Kasumi-1 (cell line): ENCODE data around the gene OBSCN.
A peak's percentile ranks its signal among the peaks of the same experiment; 100 is the strongest.
"Not testable (repeated sequence)": the region's sequence is repeated elsewhere in the genome, so short reads cannot be mapped to it uniquely, and the experiment has no call there.

Experiments used
- DNase-seq, 2 experiments: peaks; one replicate each; lab custom pipeline; 2025; lab: John Stamatoyannopoulos, UW

OBSCN gene

GRCh38 chr1:228263636-228264035, 55.8 kb downstream of the OBSCN start:
- DNase-seq: no peak

DNA sequence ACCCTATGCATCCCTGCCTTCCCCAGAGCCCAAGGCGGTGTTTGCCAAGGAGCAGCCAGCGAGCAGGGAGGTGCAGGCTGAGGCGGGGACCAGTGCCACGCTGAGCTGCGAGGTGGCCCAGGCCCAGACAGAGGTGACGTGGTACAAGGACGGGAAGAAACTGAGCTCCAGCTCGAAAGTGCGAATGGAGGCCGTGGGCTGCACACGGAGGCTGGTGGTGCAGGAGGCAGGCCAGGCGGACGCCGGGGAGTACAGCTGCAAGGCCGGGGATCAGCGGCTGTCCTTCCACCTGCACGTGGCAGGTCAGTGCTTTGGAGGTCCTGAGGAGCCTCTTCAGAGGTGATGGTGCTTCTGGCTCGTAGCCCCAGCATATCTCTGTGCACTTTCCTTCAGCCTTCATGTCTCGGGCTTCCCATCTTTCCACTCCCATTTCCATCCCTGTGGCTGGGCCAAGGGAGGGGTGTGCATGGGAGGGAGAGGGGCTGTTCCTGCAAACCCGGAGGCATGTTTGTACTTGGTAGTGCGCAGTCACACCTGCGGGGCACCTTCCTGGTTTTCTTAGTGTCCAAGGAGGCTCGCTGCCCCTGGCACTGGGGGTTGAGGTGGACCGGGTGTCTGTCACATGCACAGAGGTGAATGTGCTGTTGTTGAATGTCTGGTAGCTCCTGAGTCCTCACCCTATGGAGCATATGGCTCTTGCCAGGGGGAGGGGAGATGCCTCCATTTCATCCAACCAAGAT, 56.4 kb downstream of the OBSCN start:
- DNase-seq: no peak

DNA sequence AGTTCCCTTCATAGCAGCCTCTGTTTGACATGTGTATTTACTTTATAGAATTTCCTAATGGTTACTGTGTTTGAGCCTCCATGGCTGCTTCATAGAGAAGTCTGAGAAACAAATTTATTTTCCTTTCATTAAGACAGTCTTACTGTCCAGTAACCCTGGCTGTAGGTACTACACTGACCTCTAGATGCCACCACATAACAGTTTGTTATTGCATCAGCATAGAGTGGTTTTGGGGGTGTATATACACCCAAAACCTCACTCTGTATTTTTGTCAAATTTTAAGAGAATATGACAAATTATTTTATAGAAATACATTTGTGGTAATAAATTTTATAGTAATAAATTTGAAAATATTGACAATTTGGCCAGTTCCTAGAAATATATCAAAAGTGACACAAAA, 57.3 kb downstream of the OBSCN start:
- DNase-seq: no peak

DNA sequence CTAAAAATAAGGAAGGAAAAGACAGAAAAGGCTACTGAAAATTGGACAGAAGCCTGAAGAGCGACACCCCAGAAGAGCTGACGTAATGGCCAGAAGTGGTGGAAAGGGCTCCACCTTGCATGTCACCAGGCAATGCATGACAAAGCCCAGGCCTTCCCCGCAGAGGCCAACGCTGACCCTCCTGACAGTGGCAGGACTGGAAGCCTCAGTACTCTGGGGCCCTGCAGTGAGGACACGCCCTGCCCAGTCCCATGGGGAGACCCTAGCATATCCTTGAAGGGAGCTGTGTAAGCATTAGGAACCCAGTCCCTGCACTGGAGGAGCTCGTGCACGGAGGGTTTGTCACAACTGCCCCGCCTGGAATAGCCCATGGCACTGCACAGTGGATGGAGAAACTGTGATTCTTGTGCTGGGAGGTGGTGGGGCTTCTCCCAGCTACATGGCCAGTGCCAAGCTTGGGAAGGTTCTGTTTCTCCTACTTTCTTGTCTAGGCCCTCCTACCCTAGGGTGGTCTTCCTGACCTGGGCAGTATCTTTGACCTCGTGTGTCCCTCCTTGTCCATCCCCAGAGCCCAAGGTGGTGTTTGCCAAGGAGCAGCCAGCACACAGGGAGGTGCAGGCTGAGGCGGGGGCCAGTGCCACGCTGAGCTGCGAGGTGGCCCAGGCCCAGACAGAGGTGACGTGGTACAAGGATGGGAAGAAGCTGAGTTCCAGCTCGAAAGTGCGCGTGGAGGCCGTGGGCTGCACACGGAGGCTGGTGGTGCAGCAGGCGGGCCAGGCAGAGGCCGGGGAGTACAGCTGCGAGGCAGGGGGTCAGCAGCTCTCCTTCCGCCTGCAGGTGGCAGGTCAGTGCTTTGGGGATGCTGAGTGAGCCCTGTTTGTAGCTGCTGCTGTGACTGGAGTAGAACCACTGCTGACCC, 60.4 kb downstream of the OBSCN start:
- no peak for DNase-seq

- no peak for DNase-seq
Observed at GRCh38 chr1:228268881-228269265, 61.0 kb downstream of the OBSCN start.

DNA sequence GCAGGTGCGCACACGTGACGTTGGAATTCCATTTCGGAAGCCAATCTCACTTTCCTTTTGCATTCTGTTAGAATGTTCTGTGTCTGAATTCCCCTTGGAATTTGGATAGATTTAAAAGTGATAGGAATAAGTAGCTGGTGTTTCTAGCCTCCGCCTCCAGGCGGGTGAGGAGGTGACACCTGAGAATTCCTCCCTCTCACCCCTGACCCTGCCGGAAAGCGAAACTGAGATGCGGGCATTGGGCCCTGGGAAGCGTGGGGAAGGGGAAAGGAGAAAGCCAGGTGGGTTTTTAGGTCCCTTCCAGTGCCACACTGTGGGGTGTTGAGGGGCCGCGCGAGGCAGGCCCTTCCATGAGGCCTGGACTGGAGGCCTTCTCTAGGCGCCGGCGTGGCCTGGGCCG, 61.6 kb downstream of the OBSCN start:
- DNase-seq: not testable (repeated sequence)

- DNase-seq: no peak
Observed at GRCh38 chr1:228270032-228270431, 62.2 kb downstream of the OBSCN start.

DNA sequence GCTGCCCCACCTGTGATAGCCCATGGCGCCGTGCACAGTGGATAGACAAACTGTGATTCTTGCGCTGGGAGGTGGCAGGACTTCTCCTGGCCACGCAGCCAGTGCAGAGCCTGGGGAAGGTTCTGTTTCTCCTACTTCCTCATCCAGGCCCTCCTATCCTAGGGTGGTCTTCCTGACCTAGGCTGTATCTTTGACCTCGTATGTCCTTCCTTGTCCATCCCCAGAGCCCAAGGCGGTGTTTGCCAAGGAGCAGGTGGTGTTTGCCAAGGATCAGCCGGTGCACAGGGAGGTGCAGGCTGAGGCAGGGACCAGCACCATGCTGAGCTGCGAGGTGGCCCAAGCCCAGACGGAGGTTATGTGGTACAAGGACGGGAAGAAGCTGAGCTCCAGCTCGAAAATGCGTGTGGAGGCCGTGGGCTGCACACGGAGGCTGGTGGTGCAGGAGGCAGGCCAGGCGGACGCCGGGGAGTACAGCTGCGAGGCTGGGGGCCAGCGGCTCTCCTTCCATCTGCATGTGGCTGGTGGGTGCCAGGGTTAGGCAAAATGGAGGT, 63.9 kb downstream of the OBSCN start:
- no peak for DNase-seq

DNA sequence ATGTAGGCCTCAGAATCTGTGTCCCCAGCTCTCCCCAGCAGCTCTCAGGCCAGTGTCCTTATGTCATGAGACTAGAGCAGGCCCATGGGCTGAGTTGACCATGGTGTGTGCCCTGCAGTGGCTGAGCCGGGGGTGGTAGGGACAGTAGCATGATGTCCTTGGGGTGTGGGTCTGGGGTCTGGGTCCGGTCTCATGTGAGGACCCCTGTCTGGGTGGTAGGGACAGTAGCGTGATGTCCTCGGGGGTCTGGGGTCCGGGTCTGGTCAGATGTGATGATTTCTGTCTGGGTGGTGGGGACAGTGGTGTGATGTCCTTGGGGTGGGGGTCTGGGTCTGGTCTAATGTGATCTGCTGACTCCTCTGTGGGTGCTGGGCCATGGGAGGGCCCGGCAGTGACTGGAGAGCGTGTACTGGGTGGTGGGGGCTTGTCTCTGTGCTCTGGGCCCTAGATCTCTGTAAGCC, 64.5 kb downstream of the OBSCN start:
- DNase-seq: no peak

GRCh38 chr1:228272831-228273571, 65.2 kb downstream of the OBSCN start:
- DNase-seq: no peak

GRCh38 chr1:228273720-228274451, 66.0 kb downstream of the OBSCN start:
- DNase-seq: no peak

DNA sequence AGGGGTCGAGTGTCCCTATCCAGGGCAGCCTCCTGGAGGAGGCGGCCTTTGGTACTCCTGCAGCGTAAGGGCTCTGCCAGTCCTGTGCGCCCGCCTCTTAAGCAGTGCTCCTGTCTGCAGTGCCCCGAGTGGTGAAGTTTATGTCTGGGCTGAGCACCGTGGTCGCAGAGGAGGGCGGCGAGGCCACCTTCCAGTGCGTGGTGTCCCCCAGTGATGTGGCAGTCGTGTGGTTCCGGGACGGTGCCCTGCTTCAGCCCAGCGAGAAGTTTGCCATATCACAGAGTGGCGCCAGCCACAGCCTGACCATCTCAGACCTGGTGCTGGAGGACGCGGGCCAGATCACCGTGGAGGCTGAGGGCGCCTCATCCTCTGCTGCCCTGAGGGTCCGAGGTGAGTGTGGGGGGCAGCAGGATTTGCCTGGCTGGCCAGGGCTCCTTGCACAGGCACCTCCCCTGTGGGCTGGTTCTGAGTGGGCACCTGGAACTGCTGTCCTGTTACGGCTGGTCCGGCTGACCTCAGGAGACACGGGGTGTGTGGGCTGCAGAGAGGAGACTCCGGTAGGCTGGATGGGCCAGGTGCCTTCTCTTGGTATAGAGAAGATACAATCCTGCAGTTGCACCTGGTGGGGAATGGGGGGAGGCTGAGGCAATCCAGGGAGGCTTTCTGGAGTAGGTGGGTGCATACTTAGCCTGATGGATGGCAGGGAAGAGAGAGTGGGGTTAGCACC, 66.8 kb downstream of the OBSCN start:
- DNase-seq: no peak

GRCh38 chr1:228275179-228275429, 67.3 kb downstream of the OBSCN start:
- no peak for DNase-seq

DNA sequence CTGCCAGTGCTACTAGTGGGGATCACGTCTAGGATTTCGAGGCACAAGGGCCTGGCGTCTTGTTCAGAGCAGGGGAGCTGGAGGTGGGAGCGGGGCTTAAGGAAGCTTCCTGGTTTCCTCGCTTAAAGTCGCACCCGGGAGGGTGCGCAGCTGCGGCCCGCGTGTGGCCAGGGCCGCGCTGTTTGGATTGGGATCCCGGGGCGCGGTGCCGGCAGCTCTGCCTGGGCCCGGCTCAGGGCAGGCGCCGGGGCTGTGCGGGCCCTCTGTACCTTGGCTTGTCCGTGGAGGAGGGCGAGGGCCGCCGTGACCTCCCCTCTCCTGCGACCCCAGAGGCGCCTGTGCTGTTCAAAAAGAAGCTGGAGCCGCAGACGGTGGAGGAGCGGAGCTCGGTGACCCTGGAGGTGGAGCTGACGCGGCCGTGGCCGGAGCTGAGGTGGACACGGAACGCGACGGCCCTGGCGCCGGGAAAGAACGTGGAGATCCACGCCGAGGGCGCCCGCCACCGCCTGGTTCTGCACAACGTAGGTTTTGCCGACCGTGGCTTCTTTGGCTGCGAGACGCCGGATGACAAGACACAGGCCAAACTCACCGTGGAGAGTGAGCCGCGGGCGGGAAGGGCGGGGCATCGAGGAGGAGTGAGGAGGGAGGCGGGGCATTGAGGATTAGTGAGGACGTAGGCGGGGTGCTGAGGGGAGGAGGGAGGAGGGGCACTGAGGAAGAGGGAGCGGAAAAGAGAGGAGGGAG, 67.8 kb downstream of the OBSCN start:
- DNase-seq: peak; percentile 3 to 17

- no peak for DNase-seq
Observed at GRCh38 chr1:228276174-228276831, 68.5 kb downstream of the OBSCN start.

GRCh38 chr1:228276901-228277490, 69.2 kb downstream of the OBSCN start:
- DNase-seq: no peak

DNA sequence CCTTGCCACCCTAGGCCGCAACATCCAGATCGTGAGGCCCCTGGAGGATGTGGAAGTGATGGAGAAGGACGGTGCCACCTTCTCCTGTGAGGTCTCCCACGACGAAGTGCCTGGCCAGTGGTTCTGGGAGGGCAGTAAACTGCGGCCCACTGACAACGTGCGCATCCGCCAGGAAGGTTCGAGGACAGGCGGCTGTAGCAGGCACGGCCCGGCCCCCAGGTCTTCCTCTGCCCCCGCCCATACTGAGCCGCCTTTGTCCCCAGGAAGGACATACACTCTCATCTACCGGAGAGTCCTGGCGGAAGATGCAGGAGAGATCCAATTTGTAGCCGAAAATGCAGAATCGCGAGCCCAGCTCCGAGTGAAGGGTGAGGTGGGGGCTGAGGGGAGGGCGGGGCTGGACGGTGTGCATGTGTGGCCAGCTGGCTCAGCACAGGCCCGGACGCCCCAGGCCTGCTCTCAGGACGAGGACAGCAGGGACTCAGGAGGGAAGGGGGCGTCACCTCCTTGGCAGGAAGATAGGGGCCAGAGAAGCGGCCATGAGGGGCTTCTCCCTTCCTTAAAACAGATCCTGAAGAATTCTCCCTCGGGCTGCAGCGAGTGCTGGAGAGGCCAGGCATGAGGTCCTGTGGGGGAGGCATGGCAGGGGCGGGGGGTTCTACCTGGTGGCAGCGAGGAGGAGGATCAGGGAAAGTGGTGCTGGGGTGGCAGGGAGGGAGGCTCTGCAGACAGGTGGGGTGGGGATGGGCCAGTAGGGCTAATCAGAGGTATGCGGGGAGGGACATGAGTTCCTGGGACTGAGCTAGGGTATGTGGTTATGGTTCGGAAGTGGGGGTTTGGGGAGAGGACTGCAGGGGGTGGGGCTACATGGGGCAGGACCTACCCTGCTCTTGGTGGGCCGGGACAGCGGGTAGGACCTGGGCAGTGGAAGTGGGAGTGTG, 69.9 kb downstream of the OBSCN start:
- no peak for DNase-seq

- DNase-seq: no peak
Observed at GRCh38 chr1:228278432-228278941, 70.6 kb downstream of the OBSCN start.
